Karpas-422 (cell line): ENCODE results near the gene TBX19. TPM values are rescaled to one million over a fixed set of nuclear protein-coding genes. Genes with fewer than 3 reads are reported as not detected.
A peak's percentile ranks its signal among the peaks of the same experiment; 100 is the strongest.

Source experiments
- DNase-seq: peaks from one replicate; pipeline ENCODE4 v3.0.0-alpha.2; 2015
- H2AFZ ChIP-seq: fragments of 200-600 bp; sonication (generic); 2 replicates; pipeline ENCODE4 v1.6.1; 2014; ENCODE audit warnings: antibody characterized with exemption, low read length, mixed read lengths
- H3K27ac ChIP-seq: fragments of 200-600 bp; sonication (generic); 2 replicates; pipeline ENCODE4 v1.5.1; 2014; ENCODE audit warnings: mild to moderate bottlenecking, low read length, moderate library complexity
- H3K27me3 ChIP-seq: fragments of 200-600 bp; sonication (generic); 2 replicates; pipeline ENCODE4 v1.6.1; 2014; ENCODE audit warnings: low read length, mixed read lengths
- H3K36me3 ChIP-seq: fragments of 200-600 bp; sonication (generic); 2 replicates; pipeline ENCODE4 v1.6.1; 2014; ENCODE audit warnings: low read length, mixed read lengths; ENCODE audit not compliant: insufficient read depth
- H3K4me1 ChIP-seq: fragments of 200-600 bp; sonication (generic); 2 replicates; pipeline ENCODE4 v1.6.1; 2014; ENCODE audit warnings: mild to moderate bottlenecking, low read length, mixed read lengths
- H3K4me2 ChIP-seq: fragments of 200-600 bp; sonication (generic); 2 replicates; pipeline ENCODE4 v1.6.1; 2014; ENCODE audit warnings: low read length, low read depth, mild to moderate bottlenecking; ENCODE audit not compliant: poor library complexity, severe bottlenecking
- H3K4me3 ChIP-seq: fragments of 200-600 bp; sonication (generic); 2 replicates; pipeline ENCODE4 v1.5.1; 2014; ENCODE audit warnings: mild to moderate bottlenecking, antibody characterized with exemption, low read length, mixed read lengths
- H3K79me2 ChIP-seq: fragments of 200-600 bp; sonication (generic); 2 replicates; pipeline ENCODE4 v1.6.1; 2014; ENCODE audit warnings: mild to moderate bottlenecking, low read length, mixed read lengths
- H3K9ac ChIP-seq: fragments of 200-600 bp; sonication (generic); 2 replicates; pipeline ENCODE4 v1.6.0; 2014; ENCODE audit warnings: low read length
- H3K9me2 ChIP-seq: fragments of 200-600 bp; sonication (generic), shearing (Covaris generic); replicated peaks from 2 replicates; pipeline ENCODE4 v1.6.0; 2014; ENCODE audit warnings: mild to moderate bottlenecking, low read length, moderate library complexity; ENCODE audit not compliant: insufficient read depth
- H3K9me3 ChIP-seq: fragments of 300-700, 200-600 bp; sonication (generic); 2 replicates; pipeline ENCODE4 v1.6.1; 2014; ENCODE audit warnings: low read length, mixed read lengths
- H4K20me1 ChIP-seq: fragments of 200-600 bp; sonication (generic); 2 replicates; pipeline ENCODE4 v1.6.1; 2014; ENCODE audit warnings: mild to moderate bottlenecking, antibody characterized with exemption, low read length, low read depth; ENCODE audit not compliant: insufficient read depth
- total RNA-seq: library from RNA; depleted of rRNA; stranded (reverse); fragments of >200 nt; shearing (Covaris generic); gene quantifications from 2 replicates; pipeline ENCODE4 v1.2.3, GENCODE V29; 2014; ENCODE audit warnings: low replicate concordance

TBX19 gene
- total RNA-seq, 1 experiment from 2014 or later: 4.1 TPM

DNA sequence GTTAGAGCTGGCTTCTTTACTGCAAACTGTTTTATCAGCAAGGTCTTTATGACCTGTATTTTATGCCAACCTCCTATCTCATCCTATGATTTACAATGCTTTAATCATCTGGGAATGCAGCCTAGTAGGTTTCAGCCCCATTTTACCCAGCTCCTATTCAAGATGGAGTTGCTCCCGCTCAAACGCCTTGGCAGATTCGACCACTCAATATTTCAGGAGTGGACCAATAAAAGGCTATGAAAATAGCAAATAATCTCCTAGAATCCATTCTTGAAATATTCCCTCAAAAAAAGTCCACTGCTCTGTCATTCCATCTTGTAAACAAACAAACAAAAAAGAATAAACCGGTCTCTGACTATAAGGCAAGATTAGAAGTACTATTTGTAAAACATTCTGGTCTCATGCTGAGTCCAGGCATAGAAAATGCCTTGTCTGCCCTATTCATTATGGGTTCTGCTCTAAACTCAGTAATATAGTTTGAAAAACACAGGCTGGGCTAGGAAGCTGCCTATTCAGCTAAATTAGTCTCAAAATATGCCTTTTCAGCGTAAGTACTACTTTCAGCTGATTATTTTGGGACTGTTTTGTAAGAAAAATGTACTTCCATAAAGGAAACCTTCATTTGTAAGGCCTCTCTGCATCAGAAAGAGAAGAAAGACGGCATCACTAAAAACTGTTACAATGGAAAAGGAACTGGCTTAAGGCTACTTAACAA is 53.0 kb downstream of the TBX19 start:
- Histone ChIP-seq H3K4me1 (no peaks in the 10 kb centered on the region), H3K9ac (no peak overlapping the region), H2AFZ (no peak overlapping the region), H3K4me3 (no peak overlapping the region), H3K27me3 (no peaks in the 10 kb centered on the region), H3K9me2 (no peaks in the 10 kb centered on the region), H4K20me1 (no peaks in the 10 kb centered on the region), H3K36me3 (no peaks in the 10 kb centered on the region), H3K4me2 (no peak overlapping the region), H3K79me2 (no peaks in the 10 kb centered on the region), H3K9me3 (no peaks in the 10 kb centered on the region), H3K27ac (no peak overlapping the region)
- DNase-seq: no peak

- no peaks in the 10 kb centered on the region for H3K4me1 ChIP-seq
- H3K9me2 ChIP-seq: no peaks in the 10 kb centered on the region
- no peak overlapping the region for H2AFZ ChIP-seq
- no peaks in the 10 kb centered on the region for H3K9me3 ChIP-seq
- no peaks in the 10 kb centered on the region for H3K36me3 ChIP-seq
- H3K27ac ChIP-seq: no peak overlapping the region
- no peak overlapping the region for H3K9ac ChIP-seq
- no peak overlapping the region for H3K4me2 ChIP-seq
- no peaks in the 10 kb centered on the region for H3K27me3 ChIP-seq
- H3K79me2 ChIP-seq: no peaks in the 10 kb centered on the region
- DNase-seq: no peak
- H3K4me3 ChIP-seq: no peak overlapping the region
- H4K20me1 ChIP-seq: no peaks in the 10 kb centered on the region
Observed at GRCh38 chr1:168335500-168335899, 54.8 kb downstream of the TBX19 start.

GRCh38 chr1:168338589-168339503 is 58.2 kb downstream of the TBX19 start:
- Histone ChIP-seq H3K27me3 (no peaks in the 10 kb centered on the region), H3K9ac (no peak overlapping the region), H3K4me1 (no peaks in the 10 kb centered on the region), H4K20me1 (no peaks in the 10 kb centered on the region), H3K27ac (no peak overlapping the region), H3K9me2 (no peaks in the 10 kb centered on the region), H3K9me3 (no peaks in the 10 kb centered on the region), H2AFZ (no peak overlapping the region), H3K4me2 (no peak overlapping the region), H3K36me3 (no peaks in the 10 kb centered on the region), H3K4me3 (no peak overlapping the region), H3K79me2 (no peaks in the 10 kb centered on the region)
- DNase-seq: no peak

DNA sequence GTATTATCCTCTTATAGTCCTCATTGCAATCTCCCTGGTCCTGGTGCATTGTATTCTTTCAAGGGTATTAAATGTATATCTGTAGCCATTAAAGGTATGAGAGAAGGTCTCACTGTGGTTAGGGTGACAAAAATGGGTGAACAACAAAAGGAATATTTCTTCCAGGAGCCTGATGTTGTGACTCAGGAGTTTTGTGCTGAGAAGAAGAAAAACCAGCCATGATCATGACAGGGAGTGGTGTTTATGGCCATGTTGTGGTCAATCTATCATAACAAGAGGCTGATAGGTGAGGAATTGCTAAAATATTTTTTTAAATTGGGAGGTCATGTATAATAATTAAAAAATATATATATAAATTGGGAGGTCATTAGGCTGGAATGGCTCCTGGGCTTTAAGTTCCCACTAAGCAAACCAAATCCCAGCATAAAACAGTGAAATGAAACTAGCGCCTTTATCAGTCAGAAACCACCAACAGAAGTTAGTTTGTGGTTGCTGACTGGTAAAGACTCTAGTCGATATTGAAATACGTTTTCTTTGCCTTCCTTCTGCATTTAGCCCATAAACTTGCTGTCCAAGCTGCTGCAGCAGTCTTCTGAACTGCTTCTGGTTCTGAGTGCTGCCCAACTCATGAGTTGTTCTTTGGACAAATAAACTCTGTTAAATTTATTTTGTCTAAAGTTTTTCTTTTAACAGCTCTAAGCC is 60.3 kb downstream of the TBX19 start:
- DNase-seq: no peak
- no peaks in the 10 kb centered on the region for H4K20me1 ChIP-seq
- H3K4me2 ChIP-seq: no peak overlapping the region
- H3K9me2 ChIP-seq: no peaks in the 10 kb centered on the region
- H3K27ac ChIP-seq: no peak overlapping the region
- H3K9me3 ChIP-seq: no peaks in the 10 kb centered on the region
- no peaks in the 10 kb centered on the region for H3K36me3 ChIP-seq
- no peaks in the 10 kb centered on the region for H3K79me2 ChIP-seq
- no peaks in the 10 kb centered on the region for H3K27me3 ChIP-seq
- no peak overlapping the region for H2AFZ ChIP-seq
- no peak overlapping the region for H3K9ac ChIP-seq
- no peaks in the 10 kb centered on the region for H3K4me1 ChIP-seq
- H3K4me3 ChIP-seq: no peak overlapping the region

DNA sequence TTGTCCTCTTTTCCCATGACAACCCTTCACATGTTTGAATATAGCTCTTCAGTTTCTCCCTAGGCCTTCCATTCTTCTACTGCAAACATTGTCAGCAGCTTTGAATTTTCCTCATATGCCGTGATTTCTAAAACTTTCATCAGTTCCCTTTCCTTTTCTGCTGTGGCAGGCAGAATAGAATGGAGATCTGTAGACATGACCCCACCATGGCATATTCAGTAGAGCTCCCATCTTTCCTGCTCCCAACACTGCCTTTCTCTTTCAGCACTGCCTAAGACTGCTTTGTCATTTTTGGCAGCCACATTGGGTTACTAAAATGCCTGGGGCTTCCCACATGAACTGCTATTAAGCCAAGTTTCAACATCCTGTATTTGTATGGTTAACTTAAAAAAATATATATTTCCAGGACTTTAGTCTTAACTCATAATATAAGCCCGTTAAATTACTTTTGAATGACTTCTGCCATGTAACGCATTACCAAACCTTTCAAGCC is 60.9 kb downstream of the TBX19 start:
- H3K4me2 ChIP-seq: no peak overlapping the region
- H3K36me3 ChIP-seq: no peaks in the 10 kb centered on the region
- H4K20me1 ChIP-seq: no peaks in the 10 kb centered on the region
- no peaks in the 10 kb centered on the region for H3K27me3 ChIP-seq
- no peak for DNase-seq
- no peak overlapping the region for H2AFZ ChIP-seq
- H3K4me3 ChIP-seq: no peak overlapping the region
- H3K4me1 ChIP-seq: no peaks in the 10 kb centered on the region
- H3K27ac ChIP-seq: no peak overlapping the region
- H3K9ac ChIP-seq: no peak overlapping the region
- no peaks in the 10 kb centered on the region for H3K79me2 ChIP-seq
- H3K9me2 ChIP-seq: no peaks in the 10 kb centered on the region
- H3K9me3 ChIP-seq: no peaks in the 10 kb centered on the region

DNA sequence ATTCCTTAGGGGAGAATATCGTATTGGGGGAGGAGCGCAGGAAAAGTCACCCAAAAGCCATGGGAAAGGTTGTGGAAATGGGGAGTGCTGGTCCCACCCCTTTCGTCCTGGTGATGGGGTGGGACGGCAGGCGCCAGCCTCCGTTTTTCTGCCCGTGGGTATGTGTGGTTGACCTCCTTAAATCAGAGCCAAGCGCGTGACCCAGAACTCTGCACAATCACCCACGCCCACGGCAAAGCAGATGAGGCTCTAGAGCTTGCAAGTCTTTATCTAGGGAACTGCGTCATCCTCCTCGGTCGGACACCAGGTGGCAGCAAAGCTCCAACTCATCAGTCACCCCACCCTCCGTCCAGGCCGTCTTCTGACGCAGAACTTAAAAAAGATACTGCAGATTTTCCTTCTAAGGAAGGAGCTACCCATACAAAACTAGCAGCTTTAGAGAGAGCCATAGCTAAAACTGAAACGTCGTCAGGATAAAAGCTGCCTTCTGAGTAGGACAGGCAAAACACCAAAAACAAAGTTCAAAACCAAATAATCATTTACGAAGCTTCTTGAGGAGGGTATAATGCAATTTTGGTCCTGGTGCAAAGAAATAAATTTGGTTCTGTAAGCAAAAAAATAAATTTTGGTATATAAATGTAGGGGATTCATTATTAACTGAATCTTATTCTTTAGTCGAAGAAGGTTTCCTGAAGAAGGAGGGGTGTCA is 62.0 kb downstream of the TBX19 start:
- H2AFZ ChIP-seq: no peak overlapping the region
- no peaks in the 10 kb centered on the region for H3K79me2 ChIP-seq
- no peak overlapping the region for H3K27ac ChIP-seq
- H3K36me3 ChIP-seq: no peaks in the 10 kb centered on the region
- no peaks in the 10 kb centered on the region for H3K9me3 ChIP-seq
- H3K4me3 ChIP-seq: no peak overlapping the region
- H3K9me2 ChIP-seq: no peaks in the 10 kb centered on the region
- H4K20me1 ChIP-seq: no peaks in the 10 kb centered on the region
- H3K27me3 ChIP-seq: no peaks in the 10 kb centered on the region
- no peak overlapping the region for H3K4me2 ChIP-seq
- no peak overlapping the region for H3K9ac ChIP-seq
- DNase-seq: peak; percentile 86
- H3K4me1 ChIP-seq: no peaks in the 10 kb centered on the region

GRCh38 chr1:168343566-168343965 is 62.9 kb downstream of the TBX19 start:
- no peaks in the 10 kb centered on the region for H3K9me3 ChIP-seq
- no peak overlapping the region for H3K27ac ChIP-seq
- no peaks in the 10 kb centered on the region for H3K27me3 ChIP-seq
- H3K9ac ChIP-seq: no peak overlapping the region
- H2AFZ ChIP-seq: no peak overlapping the region
- no peaks in the 10 kb centered on the region for H4K20me1 ChIP-seq
- H3K36me3 ChIP-seq: no peaks in the 10 kb centered on the region
- no peaks in the 10 kb centered on the region for H3K79me2 ChIP-seq
- H3K4me2 ChIP-seq: no peak overlapping the region
- no peaks in the 10 kb centered on the region for H3K9me2 ChIP-seq
- no peaks in the 10 kb centered on the region for H3K4me1 ChIP-seq
- H3K4me3 ChIP-seq: no peak overlapping the region
- DNase-seq: peak; percentile 46
